GM23338 (cell line): ENCODE measurements around the gene POLE. TPM values are rescaled to one million over a fixed set of nuclear protein-coding genes. Genes with fewer than 3 reads are reported as not detected.

Source experiments
- EZH2phosphoT487 ChIP-seq: fragments of 200-600 bp; sonication (generic); IDR thresholded peaks from one replicate; pipeline ENCODE4 v1.8.1; 2018; ENCODE audit warnings: antibody characterized with exemption; ENCODE audit not compliant: unreplicated experiment
- JUNB ChIP-seq: IDR thresholded peaks from one replicate; pipeline ENCODE4 v1.6.1; 2016; ENCODE audit warnings: antibody characterized with exemption; ENCODE audit not compliant: unreplicated experiment
- STAT1 ChIP-seq: IDR thresholded peaks from one replicate; pipeline ENCODE4 v1.6.1; 2016; ENCODE audit warnings: antibody characterized with exemption; ENCODE audit not compliant: unreplicated experiment
- polyA plus RNA-seq: library from polyadenylated mRNA; unstranded; fragments of >200 nt; fragmentation: Nextera tagmentation; extraction: Ambion mirVana; gene quantifications from 2 replicates; pipeline ENCODE4 v1.2.1, GENCODE V29; 2016
- total RNA-seq: library from RNA; depleted of rRNA; stranded (reverse); fragments of >200 nt; shearing (Covaris generic); gene quantifications from 2 replicates; pipeline ENCODE4 v1.2.3, GENCODE V29; 2014
- TF ChIP-seq, protein P1 (sequence below): fragments of 250-450 bp; sonication (Bioruptor Pico); IDR thresholded peaks from 2 replicates; pipeline ENCODE4 v1.5.0; 2020; ENCODE audit warnings: mild to moderate bottlenecking, moderate library complexity
- TF ChIP-seq, protein P2 (sequence below): IDR thresholded peaks from 2 replicates; pipeline ENCODE4 v1.6.1; 2016; ENCODE audit warnings: antibody characterized with exemption
- TF ChIP-seq, protein P3 (sequence below), 2 experiments: fragments of 200-600 bp in 1 of 2; sonication (generic) in 1 of 2; conservative IDR thresholded peaks; 2 replicates each; pipeline versions ENCODE4 v1.5.1 to v1.6.1; 2016 to 2017; ENCODE audit warnings: antibody characterized with exemption in 2 of 2, low read depth in 2 of 2, mild to moderate bottlenecking in 2 of 2, moderate library complexity in 1 of 2

Gene POLE
- total and polyA plus RNA-seq, 2 experiments from 2014 or later: 33.6 to 125 TPM

DNA sequence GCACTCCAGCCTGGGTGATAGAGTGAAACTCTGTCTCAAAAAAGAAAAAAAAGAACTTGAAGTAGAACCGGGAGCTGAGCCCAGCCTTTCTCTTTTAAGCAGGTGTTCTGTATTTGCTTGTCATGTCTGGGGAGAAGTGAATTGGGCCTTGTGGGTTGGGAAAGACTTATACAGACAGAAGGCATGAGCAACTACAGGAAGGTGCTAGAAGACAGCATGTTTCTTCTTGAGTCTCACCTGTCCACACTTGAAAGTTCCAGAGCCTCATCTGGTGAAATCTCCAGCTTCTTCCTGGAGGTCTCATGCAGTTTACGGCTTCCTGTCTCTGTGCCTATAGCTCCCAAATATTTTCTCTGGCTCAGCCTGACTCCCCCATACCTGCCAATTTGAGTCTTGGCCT, 26.0 kb upstream of the POLE start (continued):
- TF ChIP-seq, protein P1, sequence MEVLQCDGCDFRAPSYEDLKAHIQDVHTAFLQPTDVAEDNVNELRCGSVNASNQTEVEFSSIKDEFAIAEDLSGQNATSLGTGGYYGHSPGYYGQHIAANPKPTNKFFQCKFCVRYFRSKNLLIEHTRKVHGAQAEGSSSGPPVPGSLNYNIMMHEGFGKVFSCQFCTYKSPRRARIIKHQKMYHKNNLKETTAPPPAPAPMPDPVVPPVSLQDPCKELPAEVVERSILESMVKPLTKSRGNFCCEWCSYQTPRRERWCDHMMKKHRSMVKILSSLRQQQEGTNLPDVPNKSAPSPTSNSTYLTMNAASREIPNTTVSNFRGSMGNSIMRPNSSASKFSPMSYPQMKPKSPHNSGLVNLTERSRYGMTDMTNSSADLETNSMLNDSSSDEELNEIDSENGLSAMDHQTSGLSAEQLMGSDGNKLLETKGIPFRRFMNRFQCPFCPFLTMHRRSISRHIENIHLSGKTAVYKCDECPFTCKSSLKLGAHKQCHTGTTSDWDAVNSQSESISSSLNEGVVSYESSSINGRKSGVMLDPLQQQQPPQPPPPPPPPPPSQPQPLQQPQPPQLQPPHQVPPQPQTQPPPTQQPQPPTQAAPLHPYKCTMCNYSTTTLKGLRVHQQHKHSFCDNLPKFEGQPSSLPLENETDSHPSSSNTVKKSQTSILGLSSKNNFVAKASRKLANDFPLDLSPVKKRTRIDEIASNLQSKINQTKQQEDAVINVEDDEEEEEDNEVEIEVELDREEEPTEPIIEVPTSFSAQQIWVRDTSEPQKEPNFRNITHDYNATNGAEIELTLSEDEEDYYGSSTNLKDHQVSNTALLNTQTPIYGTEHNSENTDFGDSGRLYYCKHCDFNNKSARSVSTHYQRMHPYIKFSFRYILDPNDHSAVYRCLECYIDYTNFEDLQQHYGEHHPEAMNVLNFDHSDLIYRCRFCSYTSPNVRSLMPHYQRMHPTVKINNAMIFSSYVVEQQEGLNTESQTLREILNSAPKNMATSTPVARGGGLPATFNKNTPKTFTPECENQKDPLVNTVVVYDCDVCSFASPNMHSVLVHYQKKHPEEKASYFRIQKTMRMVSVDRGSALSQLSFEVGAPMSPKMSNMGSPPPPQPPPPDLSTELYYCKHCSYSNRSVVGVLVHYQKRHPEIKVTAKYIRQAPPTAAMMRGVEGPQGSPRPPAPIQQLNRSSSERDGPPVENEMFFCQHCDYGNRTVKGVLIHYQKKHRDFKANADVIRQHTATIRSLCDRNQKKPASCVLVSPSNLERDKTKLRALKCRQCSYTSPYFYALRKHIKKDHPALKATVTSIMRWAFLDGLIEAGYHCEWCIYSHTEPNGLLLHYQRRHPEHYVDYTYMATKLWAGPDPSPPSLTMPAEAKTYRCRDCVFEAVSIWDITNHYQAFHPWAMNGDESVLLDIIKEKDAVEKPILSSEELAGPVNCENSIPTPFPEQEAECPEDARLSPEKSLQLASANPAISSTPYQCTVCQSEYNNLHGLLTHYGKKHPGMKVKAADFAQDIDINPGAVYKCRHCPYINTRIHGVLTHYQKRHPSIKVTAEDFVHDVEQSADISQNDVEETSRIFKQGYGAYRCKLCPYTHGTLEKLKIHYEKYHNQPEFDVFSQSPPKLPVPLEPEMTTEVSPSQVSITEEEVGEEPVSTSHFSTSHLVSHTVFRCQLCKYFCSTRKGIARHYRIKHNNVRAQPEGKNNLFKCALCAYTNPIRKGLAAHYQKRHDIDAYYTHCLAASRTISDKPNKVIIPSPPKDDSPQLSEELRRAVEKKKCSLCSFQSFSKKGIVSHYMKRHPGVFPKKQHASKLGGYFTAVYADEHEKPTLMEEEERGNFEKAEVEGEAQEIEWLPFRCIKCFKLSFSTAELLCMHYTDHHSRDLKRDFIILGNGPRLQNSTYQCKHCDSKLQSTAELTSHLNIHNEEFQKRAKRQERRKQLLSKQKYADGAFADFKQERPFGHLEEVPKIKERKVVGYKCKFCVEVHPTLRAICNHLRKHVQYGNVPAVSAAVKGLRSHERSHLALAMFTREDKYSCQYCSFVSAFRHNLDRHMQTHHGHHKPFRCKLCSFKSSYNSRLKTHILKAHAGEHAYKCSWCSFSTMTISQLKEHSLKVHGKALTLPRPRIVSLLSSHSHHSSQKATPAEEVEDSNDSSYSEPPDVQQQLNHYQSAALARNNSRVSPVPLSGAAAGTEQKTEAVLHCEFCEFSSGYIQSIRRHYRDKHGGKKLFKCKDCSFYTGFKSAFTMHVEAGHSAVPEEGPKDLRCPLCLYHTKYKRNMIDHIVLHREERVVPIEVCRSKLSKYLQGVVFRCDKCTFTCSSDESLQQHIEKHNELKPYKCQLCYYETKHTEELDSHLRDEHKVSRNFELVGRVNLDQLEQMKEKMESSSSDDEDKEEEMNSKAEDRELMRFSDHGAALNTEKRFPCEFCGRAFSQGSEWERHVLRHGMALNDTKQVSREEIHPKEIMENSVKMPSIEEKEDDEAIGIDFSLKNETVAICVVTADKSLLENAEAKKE (CRISPR knock-in tag): no peak
- TF ChIP-seq, protein P2, sequence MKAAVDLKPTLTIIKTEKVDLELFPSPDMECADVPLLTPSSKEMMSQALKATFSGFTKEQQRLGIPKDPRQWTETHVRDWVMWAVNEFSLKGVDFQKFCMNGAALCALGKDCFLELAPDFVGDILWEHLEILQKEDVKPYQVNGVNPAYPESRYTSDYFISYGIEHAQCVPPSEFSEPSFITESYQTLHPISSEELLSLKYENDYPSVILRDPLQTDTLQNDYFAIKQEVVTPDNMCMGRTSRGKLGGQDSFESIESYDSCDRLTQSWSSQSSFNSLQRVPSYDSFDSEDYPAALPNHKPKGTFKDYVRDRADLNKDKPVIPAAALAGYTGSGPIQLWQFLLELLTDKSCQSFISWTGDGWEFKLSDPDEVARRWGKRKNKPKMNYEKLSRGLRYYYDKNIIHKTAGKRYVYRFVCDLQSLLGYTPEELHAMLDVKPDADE: no peak
- TF ChIP-seq, protein P3, sequence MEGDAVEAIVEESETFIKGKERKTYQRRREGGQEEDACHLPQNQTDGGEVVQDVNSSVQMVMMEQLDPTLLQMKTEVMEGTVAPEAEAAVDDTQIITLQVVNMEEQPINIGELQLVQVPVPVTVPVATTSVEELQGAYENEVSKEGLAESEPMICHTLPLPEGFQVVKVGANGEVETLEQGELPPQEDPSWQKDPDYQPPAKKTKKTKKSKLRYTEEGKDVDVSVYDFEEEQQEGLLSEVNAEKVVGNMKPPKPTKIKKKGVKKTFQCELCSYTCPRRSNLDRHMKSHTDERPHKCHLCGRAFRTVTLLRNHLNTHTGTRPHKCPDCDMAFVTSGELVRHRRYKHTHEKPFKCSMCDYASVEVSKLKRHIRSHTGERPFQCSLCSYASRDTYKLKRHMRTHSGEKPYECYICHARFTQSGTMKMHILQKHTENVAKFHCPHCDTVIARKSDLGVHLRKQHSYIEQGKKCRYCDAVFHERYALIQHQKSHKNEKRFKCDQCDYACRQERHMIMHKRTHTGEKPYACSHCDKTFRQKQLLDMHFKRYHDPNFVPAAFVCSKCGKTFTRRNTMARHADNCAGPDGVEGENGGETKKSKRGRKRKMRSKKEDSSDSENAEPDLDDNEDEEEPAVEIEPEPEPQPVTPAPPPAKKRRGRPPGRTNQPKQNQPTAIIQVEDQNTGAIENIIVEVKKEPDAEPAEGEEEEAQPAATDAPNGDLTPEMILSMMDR (conservative IDR thresholded peaks at IDR 0.05; ENCODE audit: low read depth in 2 of 2): no peak
- TF ChIP-seq EZH2phosphoT487 (no peak), STAT1 (no peak), JUNB (no peak)
